ENCODE data around the gene TENM4. TPM values are rescaled to one million over a fixed set of nuclear protein-coding genes. Genes with fewer than 3 reads are reported as not detected.
"Not testable (repeated sequence)": the region's sequence is repeated elsewhere in the genome, so short reads cannot be mapped to it uniquely, and the experiment has no call there.

Gene TENM4
- total RNA-seq, 4 donors from 2014 or later, result 1.1 to 2.7 (median 2.0) TPM

DNA sequence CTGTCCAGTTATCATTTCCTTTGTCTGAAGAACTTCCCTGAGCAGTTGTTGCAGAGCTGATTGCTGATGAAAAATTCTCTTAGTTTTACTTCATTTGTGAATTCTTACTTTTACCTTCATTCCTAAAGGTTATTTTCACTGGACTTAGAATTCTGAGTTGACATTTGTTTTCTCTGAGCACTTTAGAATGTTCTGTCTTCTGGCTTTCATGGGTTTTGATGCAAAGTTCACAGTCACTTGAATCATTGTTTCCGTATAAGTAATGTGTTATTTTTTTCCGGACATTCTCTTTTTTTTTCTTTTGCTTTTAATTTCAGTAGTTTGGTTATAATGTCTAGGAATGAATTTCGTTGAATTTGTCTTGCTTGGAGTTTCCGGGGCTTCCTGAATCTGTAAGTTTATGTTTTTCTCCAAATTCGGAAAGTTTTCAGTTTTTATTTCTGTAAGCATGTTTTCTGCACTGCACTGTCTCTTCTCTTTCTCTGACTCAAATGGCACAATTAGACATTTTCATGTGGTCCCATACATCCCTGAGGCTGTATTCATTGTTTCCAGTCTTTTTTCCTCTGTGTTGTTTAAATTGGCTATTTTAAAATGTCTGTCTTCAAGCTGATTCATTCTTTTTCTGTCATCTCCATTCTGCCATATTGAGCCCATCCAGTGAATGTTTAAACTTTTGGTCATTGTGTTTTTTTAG is 797.7 kb downstream of the TENM4 start:
- DNase-seq, result no peak
- H3K36me3 ChIP-seq, result no peaks in the 10 kb centered on the region

GRCh38 chr11:78641541-78641940 is 799.3 kb downstream of the TENM4 start:
- Histone ChIP-seq H3K36me3 (no peaks in the 10 kb centered on the region), H3K27me3 (no peaks in the 10 kb centered on the region)

More for the DNA sequence above, 797.7 kb downstream of the TENM4 start:
- Histone ChIP-seq H3K9me3 (no peaks in the 10 kb centered on the region), H3K4me1 (no peaks in the 10 kb centered on the region), H3K27me3 (no peaks in the 10 kb centered on the region), H3K4me3 (no peak overlapping the region), H3K27ac (no peak overlapping the region)
- no peak for TF ChIP-seq POLR2A (IDR thresholded peaks at IDR 0.05)
- TF ChIP-seq CTCF (IDR thresholded peaks at IDR 0.05), result no peak

DNA sequence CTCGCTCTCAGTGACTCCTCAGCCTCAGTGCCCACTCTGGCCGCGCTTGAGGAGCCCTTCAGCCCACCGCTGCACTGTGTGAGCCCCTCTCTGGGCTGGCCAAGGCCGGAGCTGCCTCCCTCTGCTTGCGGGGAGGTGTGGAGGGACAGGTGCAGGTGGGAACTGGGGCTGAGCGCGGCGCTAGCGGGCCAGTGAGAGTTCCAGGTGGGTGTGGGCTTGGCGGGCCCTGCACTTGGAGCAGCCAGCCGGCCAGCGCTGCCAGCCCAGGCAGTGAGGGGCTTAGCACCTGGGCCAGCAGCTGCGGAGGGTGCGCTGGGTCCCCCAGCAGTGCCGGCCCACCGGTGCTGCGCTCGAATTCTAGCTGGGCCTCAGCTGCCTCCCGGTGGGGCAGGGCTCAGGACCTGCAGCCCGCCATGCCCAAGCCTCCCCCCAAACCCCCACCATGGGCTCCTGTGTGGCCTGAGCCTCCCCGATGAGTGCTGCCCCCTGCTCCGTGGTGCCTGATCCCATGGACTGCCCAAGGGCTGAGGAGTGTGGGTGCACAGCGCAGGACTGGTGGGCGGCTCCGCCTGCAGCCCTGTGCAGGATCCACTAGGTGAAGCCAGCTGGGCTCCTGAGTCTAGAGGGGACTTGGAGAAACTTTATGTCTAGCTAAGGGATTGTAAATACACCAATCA is 802.0 kb downstream of the TENM4 start:
- no peaks in the 10 kb centered on the region for H3K36me3 ChIP-seq
- TF ChIP-seq CTCF (IDR thresholded peaks at IDR 0.05) (no peak), POLR2A (IDR thresholded peaks at IDR 0.05) (no peak)
- DNase-seq, result no peak
- no peaks in the 10 kb centered on the region for H3K27me3 ChIP-seq
- no peaks in the 10 kb centered on the region for H3K9me3 ChIP-seq
- H3K4me1 ChIP-seq, result no peaks in the 10 kb centered on the region
- H3K27ac ChIP-seq, result no peak overlapping the region
- H3K4me3 ChIP-seq, result no peak overlapping the region

More at GRCh38 chr11:78641541-78641940, 799.3 kb downstream of the TENM4 start:
- no peak overlapping the region for H3K4me3 ChIP-seq
- H3K4me1 ChIP-seq, result no peaks in the 10 kb centered on the region
- no peak overlapping the region for H3K27ac ChIP-seq
- no peak for DNase-seq
- TF ChIP-seq CTCF (IDR thresholded peaks at IDR 0.05) (no peak), POLR2A (IDR thresholded peaks at IDR 0.05) (no peak)
- no peaks in the 10 kb centered on the region for H3K9me3 ChIP-seq

GRCh38 chr11:78637527-78637926 is 803.3 kb downstream of the TENM4 start:
- not testable (repeated sequence) for H3K4me3 ChIP-seq, H3K27ac ChIP-seq, H3K27me3 ChIP-seq, H3K4me1 ChIP-seq, H3K36me3 ChIP-seq, DNase-seq, H3K9me3 ChIP-seq

DNA sequence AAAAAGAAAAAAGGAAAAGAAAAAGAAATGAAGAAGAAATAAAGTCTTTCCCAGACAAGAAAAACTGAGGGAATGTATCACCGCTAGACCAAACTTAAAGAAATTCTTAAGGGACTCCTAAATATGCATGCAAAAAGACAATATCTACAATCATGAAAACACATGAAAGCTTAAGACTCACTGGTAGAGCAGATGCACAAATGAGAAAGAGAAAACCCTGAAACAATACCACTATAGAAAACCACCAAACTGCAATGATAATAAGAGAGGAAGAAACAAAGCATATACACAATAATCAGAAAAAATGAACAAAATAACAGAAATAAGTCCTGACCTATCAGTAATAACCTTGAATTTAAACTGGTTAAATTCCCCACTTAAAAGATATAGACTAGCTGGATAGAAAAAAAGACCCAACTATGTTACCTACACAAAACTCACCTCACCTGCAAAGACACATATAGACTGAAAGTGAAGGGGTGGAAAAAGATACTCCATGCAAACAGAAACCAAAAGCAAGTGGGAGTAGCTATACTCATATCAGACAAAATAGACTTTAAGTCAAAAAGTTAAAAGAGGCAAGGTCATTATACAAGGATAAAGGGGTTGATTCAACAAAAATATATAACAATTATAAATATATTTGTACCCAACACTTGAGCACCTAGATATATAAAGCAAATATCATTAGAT is 804.9 kb downstream of the TENM4 start:
- Histone ChIP-seq H3K4me1 (no peaks in the 10 kb centered on the region), H3K4me3 (no peak overlapping the region), H3K27me3 (no peaks in the 10 kb centered on the region), H3K27ac (no peak overlapping the region), H3K9me3 (no peaks in the 10 kb centered on the region), H3K36me3 (no peaks in the 10 kb centered on the region)
- TF ChIP-seq CTCF (IDR thresholded peaks at IDR 0.05) (no peak), POLR2A (IDR thresholded peaks at IDR 0.05) (no peak)
- no peak for DNase-seq

Data from Peyer's patch (tissue), 4 donors.